SH-SY5Y (cell line): Measurements from ENCODE around the gene PKD1L1.

Experiments used
- GATA2 ChIP-seq: IDR thresholded peaks from 2 replicates; pipeline ENCODE4 v1.6.1; 2011; ENCODE audit warnings: mild to moderate bottlenecking, low read depth, low read length
- GATA3 ChIP-seq: IDR thresholded peaks from 2 replicates; pipeline ENCODE4 v1.6.1; 2011; ENCODE audit warnings: low read depth, mild to moderate bottlenecking, low read length, moderate library complexity

GRCh38 chr7:47783456-47784223, 164.6 kb downstream of the PKD1L1 start:
- TF ChIP-seq GATA2, result no peak
- TF ChIP-seq GATA3, result no peak
